Stimulated activated CD8-positive, alpha-beta memory T cell treated with anti-CD3 and anti-CD28 coated beads, Interleukin-12 subunit alpha, Interleukin-12 subunit beta, amount 100 ng/mL, for 4 hours (primary cell): ENCODE data around the gene SMYD3.

ENCODE experiments used
- DNase-seq: peaks from one replicate; pipeline ENCODE4 v3.0.0-alpha.2; 2020; ENCODE audit warnings: low read depth

SMYD3 gene

GRCh38 chr1:245870698-245871097 is 636.4 kb downstream of the SMYD3 start:
- no peak for DNase-seq

DNA sequence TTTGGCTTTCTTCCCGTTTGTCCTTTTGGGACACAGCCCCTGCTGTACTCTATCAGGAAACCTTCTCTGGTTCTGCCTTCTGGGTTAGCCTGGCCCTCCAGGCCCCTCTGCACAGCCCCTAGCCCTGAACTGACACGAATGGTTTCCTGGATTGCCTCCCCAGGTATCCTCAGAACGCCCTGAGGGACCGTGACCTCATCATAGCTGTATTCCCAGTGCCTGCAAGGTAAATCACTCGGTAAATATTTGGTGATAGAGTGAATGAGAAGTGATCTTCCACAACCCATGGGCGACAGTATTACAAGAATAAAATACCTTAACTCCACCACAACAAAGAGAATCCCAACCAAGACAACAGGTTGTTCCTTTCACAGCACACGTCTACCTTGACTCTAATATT is 637.2 kb downstream of the SMYD3 start:
- DNase-seq = no peak

- DNase-seq = no peak
Measured at GRCh38 chr1:245867738-245868137, 639.3 kb downstream of the SMYD3 start.

GRCh38 chr1:245864872-245865271 is 642.2 kb downstream of the SMYD3 start:
- no peak for DNase-seq

- no peak for DNase-seq
Measured at GRCh38 chr1:245863566-245864184, 643.4 kb downstream of the SMYD3 start.

DNA sequence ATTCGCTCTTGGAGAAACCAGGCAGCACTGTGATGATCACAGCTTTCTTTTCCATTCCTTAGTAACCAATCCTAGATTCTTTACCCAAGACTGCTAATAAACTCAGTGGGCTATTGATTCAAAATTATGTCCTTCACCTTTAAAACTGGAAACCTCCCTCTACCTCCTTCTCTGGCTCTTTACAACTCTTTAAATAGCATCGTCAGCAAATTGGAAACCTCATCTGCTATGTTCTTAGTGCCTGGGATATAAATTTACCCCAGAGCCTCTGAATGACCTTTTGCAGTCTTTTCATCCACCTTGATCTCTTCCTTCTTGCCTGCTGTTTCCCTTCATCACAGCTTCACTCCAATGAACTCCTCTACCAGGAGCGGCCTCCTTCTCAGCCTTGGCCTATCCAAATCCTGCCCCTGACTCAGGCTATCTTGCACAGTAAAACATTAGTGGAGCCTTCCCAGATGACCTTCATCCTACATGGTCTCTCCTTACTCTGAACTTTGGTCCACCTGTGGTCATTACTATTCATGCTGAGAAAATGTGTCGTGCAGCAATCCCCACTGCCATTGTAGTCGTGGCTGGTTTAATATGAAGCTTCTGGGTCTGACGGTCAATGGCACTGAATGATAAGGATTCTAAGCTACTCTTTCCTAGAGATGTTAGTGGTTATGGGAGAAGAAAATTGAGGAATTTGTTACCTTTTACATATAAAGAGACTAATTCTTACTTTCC is 644.1 kb downstream of the SMYD3 start:
- DNase-seq = no peak

DNA sequence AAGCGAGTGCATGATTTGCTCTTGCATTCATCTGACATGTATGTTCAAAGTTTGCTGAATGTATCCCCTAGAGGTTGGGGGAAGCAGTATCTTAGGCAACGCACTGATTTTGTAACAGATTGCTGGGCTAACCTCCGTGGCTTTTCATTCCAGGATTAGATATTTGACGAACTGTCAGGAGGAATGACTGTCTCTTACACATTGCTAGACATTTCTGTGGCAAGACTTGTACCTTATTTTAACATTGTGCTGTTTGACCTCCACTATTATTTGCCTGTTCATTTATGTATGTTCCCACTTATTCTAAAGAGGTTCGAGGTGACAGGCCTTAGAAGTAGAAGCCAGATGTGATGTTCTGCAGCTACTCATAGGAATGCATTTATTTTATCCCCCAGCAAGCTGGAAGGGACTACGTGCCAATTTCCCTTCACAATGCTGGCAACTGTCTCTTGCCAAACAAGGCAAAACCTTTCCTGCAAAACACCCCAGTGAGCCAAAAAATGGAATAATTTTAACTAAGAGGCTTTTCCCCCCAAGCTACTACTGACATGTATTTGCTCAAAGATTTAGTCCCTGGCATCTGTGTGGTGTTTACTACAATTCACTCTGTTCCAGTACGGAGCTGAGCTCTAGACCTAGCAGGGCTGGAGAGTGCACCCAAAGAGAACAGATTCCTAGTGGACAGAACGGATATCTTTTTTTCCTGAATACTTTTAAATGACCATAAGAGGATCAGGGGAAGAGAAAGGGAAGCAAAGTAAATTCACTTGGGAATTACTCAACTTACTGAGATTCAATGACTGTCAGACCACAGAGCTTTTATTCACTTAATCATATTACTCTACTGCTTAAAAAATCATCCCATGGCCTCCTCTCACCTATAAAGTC is 646.2 kb downstream of the SMYD3 start:
- DNase-seq = no peak

DNA sequence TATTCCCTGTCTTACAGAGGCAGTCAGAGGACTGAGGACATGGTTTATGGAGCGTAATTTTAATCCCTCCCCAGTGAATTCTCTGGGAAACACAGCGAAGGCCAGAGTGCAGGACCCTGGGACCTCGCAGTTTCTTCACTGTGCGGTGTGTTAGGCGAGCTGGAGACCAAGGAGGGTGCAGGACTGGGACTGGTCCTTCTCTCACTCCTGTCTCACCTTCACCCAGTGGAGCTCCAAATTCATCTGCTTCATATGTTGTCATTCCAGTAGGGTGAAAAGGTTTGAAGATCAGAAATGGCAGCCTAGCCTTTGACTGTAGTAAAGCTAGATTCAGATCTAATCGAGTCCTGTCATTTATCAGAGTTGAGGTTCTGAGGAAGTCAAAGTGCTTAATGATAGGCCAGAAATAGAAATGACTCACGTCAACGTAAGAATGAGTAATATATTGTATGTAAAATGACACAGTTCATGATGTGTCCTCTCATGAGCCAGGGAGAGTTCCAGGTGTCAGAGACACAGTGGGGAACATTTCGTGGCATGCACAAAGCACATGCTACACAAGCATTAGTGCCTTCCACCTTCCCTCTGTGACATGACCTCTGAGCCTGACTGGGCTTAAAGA is 647.5 kb downstream of the SMYD3 start:
- DNase-seq = no peak

DNA sequence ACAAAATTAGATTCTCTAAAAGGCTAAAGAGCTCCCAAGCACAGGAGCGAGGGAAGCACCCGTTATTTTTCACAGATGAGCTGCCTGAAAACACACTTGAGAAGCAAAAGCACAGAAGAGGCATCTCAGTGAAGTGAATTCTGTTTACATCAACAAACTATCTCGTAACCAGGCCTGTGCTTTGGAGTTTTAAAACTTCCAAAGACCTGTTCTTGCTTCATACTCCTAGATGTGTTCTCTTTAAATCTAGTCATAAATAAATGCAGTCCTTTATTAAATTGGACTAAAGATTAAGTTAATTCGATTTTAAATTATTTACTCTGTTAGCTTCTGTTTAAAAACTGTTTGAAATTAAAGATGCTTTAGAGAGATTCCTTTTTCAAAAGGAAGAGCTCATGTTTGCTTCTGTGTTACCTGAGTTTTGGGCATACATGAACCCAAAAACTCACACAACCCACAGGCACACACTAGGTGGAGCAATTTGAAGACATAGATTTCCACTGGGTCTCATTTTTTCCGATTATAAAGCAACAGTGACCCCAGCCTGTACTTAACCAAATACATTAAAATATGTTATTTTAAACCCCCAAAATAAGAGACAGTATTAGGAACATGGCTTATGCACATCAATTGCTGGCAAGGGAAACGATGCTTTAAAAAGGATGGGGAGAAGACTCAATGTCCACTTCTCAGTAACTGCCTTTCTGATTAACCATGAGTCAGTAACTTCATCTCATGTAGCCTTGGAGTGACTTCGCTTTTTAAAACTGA is 648.2 kb downstream of the SMYD3 start:
- no peak for DNase-seq

GRCh38 chr1:245858022-245858721 is 648.9 kb downstream of the SMYD3 start:
- no peak for DNase-seq

- DNase-seq = no peak
Measured at GRCh38 chr1:245856944-245857531, 650.0 kb downstream of the SMYD3 start.

GRCh38 chr1:245855846-245856730 is 651.0 kb downstream of the SMYD3 start:
- no peak for DNase-seq

DNA sequence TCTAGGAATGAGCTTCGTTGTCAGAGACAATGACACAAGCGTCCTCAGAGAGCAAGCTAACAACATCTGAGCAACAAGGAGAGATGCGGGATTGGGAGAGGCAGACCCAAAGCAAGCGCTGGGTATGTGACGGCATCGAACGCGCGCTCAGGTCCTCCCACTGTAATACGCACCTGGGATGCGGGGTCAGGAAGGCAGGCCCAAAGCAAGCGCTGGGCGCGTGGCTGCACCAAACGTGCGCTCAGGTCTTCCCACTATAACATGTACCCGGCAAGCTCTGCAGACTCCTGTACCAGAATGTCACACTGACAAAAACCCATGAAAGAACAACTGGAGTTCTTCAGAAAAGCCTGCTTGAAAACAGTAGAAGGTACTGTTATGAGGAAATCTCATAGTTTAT is 653.8 kb downstream of the SMYD3 start:
- DNase-seq = no peak

GRCh38 chr1:245843101-245843500 is 664.0 kb downstream of the SMYD3 start:
- no peak for DNase-seq

- DNase-seq = no peak
Measured at GRCh38 chr1:245842106-245842505, 665.0 kb downstream of the SMYD3 start.

GRCh38 chr1:245840971-245841370 is 666.1 kb downstream of the SMYD3 start:
- DNase-seq = no peak

DNA sequence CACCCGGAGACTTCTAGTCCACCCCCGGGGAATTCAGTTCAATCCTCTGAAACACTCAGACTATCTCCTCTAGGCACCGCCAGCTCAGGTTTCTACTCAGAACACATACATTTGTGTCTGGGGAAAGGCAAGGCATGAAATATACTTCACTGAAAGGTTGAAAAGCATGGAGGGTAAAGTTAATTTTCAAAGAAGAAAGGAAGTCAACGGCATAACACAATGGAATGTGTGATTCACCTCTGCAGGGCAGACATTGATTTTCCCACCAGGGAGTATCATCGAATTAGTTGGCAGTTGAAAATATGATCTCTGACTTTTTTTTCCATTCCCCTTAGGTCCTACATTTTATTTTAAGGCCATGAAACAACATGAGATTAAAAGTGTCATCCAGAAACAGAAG is 669.4 kb downstream of the SMYD3 start:
- no peak for DNase-seq

- no peak for DNase-seq
Measured at GRCh38 chr1:245835386-245835785, 671.7 kb downstream of the SMYD3 start.

GRCh38 chr1:245834002-245834401 is 673.1 kb downstream of the SMYD3 start:
- no peak for DNase-seq
